ENCODE results near the gene ATXN7L1.
A peak's percentile ranks its signal among the peaks of the same experiment; 100 is the strongest.

The ATXN7L1 gene

GRCh38 chr7:105648561-105649401, 227.6 kb downstream of the ATXN7L1 start:
- TF ChIP-seq, protein P1, sequence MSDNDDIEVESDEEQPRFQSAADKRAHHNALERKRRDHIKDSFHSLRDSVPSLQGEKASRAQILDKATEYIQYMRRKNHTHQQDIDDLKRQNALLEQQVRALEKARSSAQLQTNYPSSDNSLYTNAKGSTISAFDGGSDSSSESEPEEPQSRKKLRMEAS (IDR thresholded peaks at IDR 0.05): no peak
- 0 out of 2 replicates have a peak, but pooled peaks have one; percentile 5 for TF ChIP-seq TEAD4 (IDR thresholded peaks at IDR 0.05)
- TF ChIP-seq FOXM1 (IDR thresholded peaks at IDR 0.05; ENCODE audit: borderline replicate concordance, low read depth): no peak
- no peak for TF ChIP-seq REST (IDR thresholded peaks at IDR 0.05; ENCODE audit: low read depth)
- no peak for TF ChIP-seq CREB1 (IDR thresholded peaks at IDR 0.05; ENCODE audit: low read depth)
- no peak for TF ChIP-seq RAD21 (IDR thresholded peaks at IDR 0.05; ENCODE audit: low read depth)
- no peak for TF ChIP-seq YY1 (IDR thresholded peaks at IDR 0.05; ENCODE audit: low read depth)
- 0 out of 2 replicates have a peak, but pooled peaks have one; percentile 7 for TF ChIP-seq EGR1 (IDR thresholded peaks at IDR 0.05)
- TF ChIP-seq ZBTB7A (IDR thresholded peaks at IDR 0.05; ENCODE audit: low read depth): no peak
- no peak for TF ChIP-seq EP300 (IDR thresholded peaks at IDR 0.05; ENCODE audit: borderline replicate concordance)
- TF ChIP-seq TAF1 (IDR thresholded peaks at IDR 0.05; ENCODE audit: low read depth): no peak
- peak; percentile 59 for TF ChIP-seq NFIC (IDR thresholded peaks at IDR 0.05)
- TF ChIP-seq CEBPB (IDR thresholded peaks at IDR 0.05): no peak
- TF ChIP-seq, protein P2, sequence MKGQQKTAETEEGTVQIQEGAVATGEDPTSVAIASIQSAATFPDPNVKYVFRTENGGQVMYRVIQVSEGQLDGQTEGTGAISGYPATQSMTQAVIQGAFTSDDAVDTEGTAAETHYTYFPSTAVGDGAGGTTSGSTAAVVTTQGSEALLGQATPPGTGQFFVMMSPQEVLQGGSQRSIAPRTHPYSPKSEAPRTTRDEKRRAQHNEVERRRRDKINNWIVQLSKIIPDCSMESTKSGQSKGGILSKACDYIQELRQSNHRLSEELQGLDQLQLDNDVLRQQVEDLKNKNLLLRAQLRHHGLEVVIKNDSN (IDR thresholded peaks at IDR 0.05): no peak
- TF ChIP-seq TCF12 (IDR thresholded peaks at IDR 0.05; ENCODE audit: low read depth): peak; percentile 46; the same call in 1 of the 2 replicates

DNA sequence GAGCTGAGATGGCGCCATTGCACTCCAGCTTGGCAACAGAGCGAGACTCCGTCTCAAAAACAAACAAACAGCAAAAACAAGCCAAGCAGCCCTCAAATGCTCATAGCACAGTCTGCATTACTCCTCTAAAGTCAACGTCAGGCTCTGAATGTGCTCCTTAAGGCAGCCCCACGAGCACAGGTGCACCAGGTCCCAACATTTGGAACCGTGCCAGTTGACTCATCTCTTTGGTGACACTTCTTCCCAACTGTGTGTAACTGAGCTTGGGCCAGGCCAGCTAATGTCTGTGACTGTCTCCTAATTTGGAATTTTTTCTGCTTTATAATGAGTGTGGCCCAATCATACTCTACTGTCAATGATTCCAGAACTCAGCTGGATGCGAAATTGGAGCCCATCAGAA, 228.8 kb downstream of the ATXN7L1 start:
- TF ChIP-seq NFIC (IDR thresholded peaks at IDR 0.05): peak; percentile 63; the same call in 1 of the 2 replicates
- TF ChIP-seq TEAD4 (IDR thresholded peaks at IDR 0.05): no peak

- TF ChIP-seq CEBPB (IDR thresholded peaks at IDR 0.05) (peak; percentile 75; the same call in 1 of the 2 replicates), TEAD4 (IDR thresholded peaks at IDR 0.05) (no peak)
- TF ChIP-seq, protein P1 (IDR thresholded peaks at IDR 0.05): no peak
These were observed 231.5 kb downstream of the ATXN7L1 start for GRCh38 chr7:105644937-105645336.

- no peak for TF ChIP-seq CEBPB (IDR thresholded peaks at IDR 0.05)
- TF ChIP-seq EP300 (IDR thresholded peaks at IDR 0.05; ENCODE audit: borderline replicate concordance): no peak
- no peak for TF ChIP-seq TAF1 (IDR thresholded peaks at IDR 0.05; ENCODE audit: low read depth)
- TF ChIP-seq TEAD4 (IDR thresholded peaks at IDR 0.05): no peak
- no peak for TF ChIP-seq ZBTB7A (IDR thresholded peaks at IDR 0.05; ENCODE audit: low read depth)
- TF ChIP-seq, protein P2 (IDR thresholded peaks at IDR 0.05): no peak
- no peak for TF ChIP-seq CREB1 (IDR thresholded peaks at IDR 0.05; ENCODE audit: low read depth)
- no peak for TF ChIP-seq RAD21 (IDR thresholded peaks at IDR 0.05; ENCODE audit: low read depth)
- no peak for TF ChIP-seq REST (IDR thresholded peaks at IDR 0.05; ENCODE audit: low read depth)
- TF ChIP-seq YY1 (IDR thresholded peaks at IDR 0.05; ENCODE audit: low read depth): no peak
- no peak for TF ChIP-seq FOXM1 (IDR thresholded peaks at IDR 0.05; ENCODE audit: borderline replicate concordance, low read depth)
- TF ChIP-seq TCF12 (IDR thresholded peaks at IDR 0.05; ENCODE audit: low read depth): no peak
- TF ChIP-seq, protein P1 (IDR thresholded peaks at IDR 0.05): no peak
- no peak for TF ChIP-seq NFIC (IDR thresholded peaks at IDR 0.05)
- TF ChIP-seq EGR1 (IDR thresholded peaks at IDR 0.05): no peak
These were observed 232.5 kb downstream of the ATXN7L1 start for GRCh38 chr7:105643851-105644250.

DNA sequence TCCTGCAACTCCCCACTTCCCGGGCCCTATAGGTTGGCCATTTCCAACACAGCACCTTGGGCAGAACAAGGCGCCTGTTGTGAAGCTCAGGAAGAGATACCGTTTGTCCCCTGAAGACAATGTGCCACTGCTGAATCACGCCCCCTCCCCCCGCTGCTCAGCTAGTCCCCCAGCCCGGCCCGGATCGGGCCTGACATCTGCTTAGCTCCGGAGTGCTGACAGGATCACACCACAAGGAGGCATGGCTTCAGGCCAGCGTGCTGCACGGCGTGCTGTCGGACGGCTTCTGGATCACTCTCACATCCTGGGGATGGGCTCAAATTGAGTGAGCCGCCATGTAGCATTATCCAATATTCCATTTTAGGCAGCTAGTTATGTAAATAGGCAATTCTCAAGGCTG, 233.0 kb downstream of the ATXN7L1 start:
- TF ChIP-seq CEBPB (IDR thresholded peaks at IDR 0.05) (no peak), REST (IDR thresholded peaks at IDR 0.05; ENCODE audit: low read depth) (no peak)

Data from Ishikawa (cell line).